Stomach (tissue), 9 donors: Measurements from ENCODE around the gene CASS4. TPM values are rescaled to one million over a fixed set of nuclear protein-coding genes. Genes with fewer than 3 reads are reported as not detected.
"Not testable (repeated sequence)": the region's sequence is repeated elsewhere in the genome, so short reads cannot be mapped to it uniquely, and the experiment has no call there.

Experiments
- DNase-seq, 2 donors: peaks; one replicate each; pipeline versions ENCODE4 v3.0.0 to v3.0.0-alpha.2; 2013 to 2019
- H3K27ac ChIP-seq, 5 donors: fragments of 200-600 bp in 4 of 5; sonication (generic) in 4 of 5; one replicate each; pipeline ENCODE4 v1.5.1; 2013 to 2019; ENCODE audit warnings: mild to moderate bottlenecking in 1 of 5, moderate library complexity in 1 of 5
- H3K27me3 ChIP-seq, 3 donors: fragments of 200-600 bp; sonication (generic); one replicate each; pipeline ENCODE4 v1.5.1; 2017 to 2019; ENCODE audit warnings: mixed run types in 1 of 3
- H3K36me3 ChIP-seq, 4 donors: fragments of 200-600 bp; sonication (generic); 1 replicate in 3 of 4; 2 replicates in 1 of 4; pipeline ENCODE4 v1.5.1; 2016 to 2019
- H3K4me1 ChIP-seq, 4 donors: fragments of 200-600 bp; sonication (generic); one replicate each; pipeline ENCODE4 v1.5.1; 2016 to 2019
- H3K4me3 ChIP-seq, 4 donors: fragments of 200-600 bp; sonication (generic) in 3 of 4; one replicate each; pipeline ENCODE4 v1.5.1; 2016 to 2019; ENCODE audit warnings: mild to moderate bottlenecking in 1 of 4
- H3K9me3 ChIP-seq, 4 donors: fragments of 200-600 bp; sonication (generic); one replicate each; pipeline ENCODE4 v1.5.1; 2016 to 2019
- EP300 ChIP-seq: sonication (generic); formaldehyde crosslinking; IDR thresholded peaks from one replicate; pipeline ENCODE4 v1.6.1; 2017; ENCODE audit warnings: antibody characterized with exemption
- POLR2A ChIP-seq, 4 donors: fragments of 450-650 bp; IDR thresholded peaks; one replicate each; pipeline ENCODE4 v1.6.1; 2016; ENCODE audit warnings: antibody characterized with exemption in 4 of 4, control low read depth in 2 of 4, mild to moderate bottlenecking in 1 of 4, moderate library complexity in 1 of 4
- POLR2AphosphoS5 ChIP-seq, 3 donors: sonication (generic); formaldehyde crosslinking; IDR thresholded peaks; one replicate each; pipeline ENCODE4 v1.6.1; 2016; ENCODE audit warnings: antibody characterized with exemption in 3 of 3
- WGBS, 5 donors: extraction: QIAGEN DNeasy Blood & Tissue Kit in 3 of 5; methylation state at CpG; one replicate each; pipeline versions ENCODE4 v1.1.5 to v1.1.7; 2013 to 2018; 5-methylcytosine and 5-hydroxymethylcytosine counted together
- intact Hi-C: fragments of 100-400 bp; cut with DNase I; formaldehyde crosslinking; loops from one replicate; pipeline ENCODE4 v1.15.1; 2023; ENCODE audit warnings: low total_unique reads
- polyA plus RNA-seq, 3 donors: library from polyadenylated mRNA; stranded (reverse); fragments of 200-250 nt; gene quantifications; one replicate each; pipeline ENCODE4 v1.2.3, GENCODE V29; 2013
- total RNA-seq, 5 donors: library from RNA; depleted of rRNA; stranded (reverse); fragments of >200 nt; gene quantifications; one replicate each; pipeline versions ENCODE4 v1.1.0 to v1.2.3, GENCODE V29; 2014 to 2016
- TF ChIP-seq, protein P1 (sequence below), 7 experiments: fragments of 450-650 bp in 4 of 7; fragments of 200-600 bp in 3 of 7; sonication (generic) in 3 of 7; IDR thresholded peaks; one replicate each; pipeline ENCODE4 v1.5.1; 2016 to 2019; ENCODE audit warnings: antibody characterized with exemption in 7 of 7, control low read depth in 2 of 7, mild to moderate bottlenecking in 1 of 7
- donor health status: healthy with polysubstance abuse.
- donor health status: Bipolar disorder and iron deficiency.
- donor health status: healthy.

Gene CASS4
- total and polyA plus RNA-seq, 8 donors, result 0.23 to 8.2 (median 1.6) TPM; not detected in 1

GRCh38 chr20:56395166-56395565 lies 16.9 kb upstream of the CASS4 start:
- H3K36me3 ChIP-seq, result peaks cover 41 to 51% (median 51%) of the 10 kb centered on the region in 4 donors
- no peaks in the 10 kb centered on the region for H3K9me3 ChIP-seq
- intact Hi-C loops, result no loop called here
- peaks cover 28 to 47% (median 42%) of the 10 kb centered on the region in 4 donors for H3K4me1 ChIP-seq
- no peak for DNase-seq
- H3K27me3 ChIP-seq, result no peaks in the 10 kb centered on the region
- WGBS, 5 donors, result 79 to 86% (median 81%) methylated on average over 4 of the region's 4 CpGs
- TF ChIP-seq, protein P1, sequence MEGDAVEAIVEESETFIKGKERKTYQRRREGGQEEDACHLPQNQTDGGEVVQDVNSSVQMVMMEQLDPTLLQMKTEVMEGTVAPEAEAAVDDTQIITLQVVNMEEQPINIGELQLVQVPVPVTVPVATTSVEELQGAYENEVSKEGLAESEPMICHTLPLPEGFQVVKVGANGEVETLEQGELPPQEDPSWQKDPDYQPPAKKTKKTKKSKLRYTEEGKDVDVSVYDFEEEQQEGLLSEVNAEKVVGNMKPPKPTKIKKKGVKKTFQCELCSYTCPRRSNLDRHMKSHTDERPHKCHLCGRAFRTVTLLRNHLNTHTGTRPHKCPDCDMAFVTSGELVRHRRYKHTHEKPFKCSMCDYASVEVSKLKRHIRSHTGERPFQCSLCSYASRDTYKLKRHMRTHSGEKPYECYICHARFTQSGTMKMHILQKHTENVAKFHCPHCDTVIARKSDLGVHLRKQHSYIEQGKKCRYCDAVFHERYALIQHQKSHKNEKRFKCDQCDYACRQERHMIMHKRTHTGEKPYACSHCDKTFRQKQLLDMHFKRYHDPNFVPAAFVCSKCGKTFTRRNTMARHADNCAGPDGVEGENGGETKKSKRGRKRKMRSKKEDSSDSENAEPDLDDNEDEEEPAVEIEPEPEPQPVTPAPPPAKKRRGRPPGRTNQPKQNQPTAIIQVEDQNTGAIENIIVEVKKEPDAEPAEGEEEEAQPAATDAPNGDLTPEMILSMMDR (IDR thresholded peaks at IDR 0.05), result no peak
- TF ChIP-seq POLR2A (IDR thresholded peaks at IDR 0.05), result no peak
- no peak for TF ChIP-seq EP300
- no peak for TF ChIP-seq POLR2AphosphoS5 (IDR thresholded peaks at IDR 0.05)
- H3K27ac ChIP-seq, result no peak overlapping the region
- H3K4me3 ChIP-seq, result no peak overlapping the region

DNA sequence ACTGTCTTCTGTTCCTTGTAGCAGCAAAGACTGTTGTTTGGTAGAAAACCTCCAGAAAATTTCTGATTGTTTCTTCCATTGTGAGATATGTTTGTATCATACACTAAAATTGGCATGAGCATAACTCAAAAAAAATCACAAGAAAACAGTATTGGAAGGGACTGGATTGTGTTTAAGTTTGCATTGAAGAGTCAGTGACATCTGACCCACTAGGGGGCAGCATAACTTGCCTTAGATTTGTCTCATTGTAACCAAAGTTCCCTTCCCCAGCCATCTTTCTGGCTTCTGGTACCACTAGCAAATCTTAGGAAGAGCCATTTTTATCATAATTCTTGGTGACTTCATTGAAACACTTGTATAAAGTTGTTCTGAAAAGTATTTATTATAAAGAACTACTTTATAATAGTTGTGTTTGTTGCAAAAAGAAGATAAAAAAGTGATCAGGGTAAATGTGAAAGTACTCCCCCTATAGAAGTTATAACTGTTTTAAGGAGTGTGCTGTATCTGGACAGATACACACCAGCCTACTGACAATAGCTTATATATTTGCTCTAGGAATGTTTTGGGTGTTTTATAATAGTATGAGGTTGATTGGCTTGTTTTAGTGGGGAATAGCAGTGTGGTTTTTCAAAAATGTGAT lies 11.9 kb upstream of the CASS4 start:
- Histone ChIP-seq H3K27me3 (no peaks in the 10 kb centered on the region), H3K27ac (no peak overlapping the region), H3K4me3 (no peak overlapping the region), H3K36me3 (peaks cover 60 to 100% (median 100%) of the 10 kb centered on the region in 4 donors), H3K4me1 (peaks cover 0 to 16% (median 14%) of the 10 kb centered on the region in 4 donors), H3K9me3 (no peaks in the 10 kb centered on the region)
- TF ChIP-seq POLR2AphosphoS5 (IDR thresholded peaks at IDR 0.05) (no peak), POLR2A (IDR thresholded peaks at IDR 0.05) (no peak), EP300 (no peak)
- TF ChIP-seq, protein P1 (IDR thresholded peaks at IDR 0.05), result peak in 5 of 7 experiments; percentile 14 to 76 (median 52)
- intact Hi-C loops, result no loop called here
- peak; percentile 44 to 85 for DNase-seq

GRCh38 chr20:56403465-56403864 lies 8.6 kb upstream of the CASS4 start:
- Histone ChIP-seq H3K9me3 (no peaks in the 10 kb centered on the region), H3K4me1 (peaks cover 0 to 16% (median 13%) of the 10 kb centered on the region in 4 donors), H3K27me3 (no peaks in the 10 kb centered on the region), H3K4me3 (no peak overlapping the region), H3K27ac (no peak overlapping the region), H3K36me3 (peaks cover 53 to 100% (median 98%) of the 10 kb centered on the region in 4 donors)
- WGBS, 5 donors, result 89 to 95% (median 95%) methylated on average over 26 of the region's 26 CpGs
- intact Hi-C loops, result no loop called here
- no peak for DNase-seq
- TF ChIP-seq EP300, result no peak
- TF ChIP-seq, protein P1 (IDR thresholded peaks at IDR 0.05), result no peak
- no peak for TF ChIP-seq POLR2AphosphoS5 (IDR thresholded peaks at IDR 0.05)
- no peak for TF ChIP-seq POLR2A (IDR thresholded peaks at IDR 0.05)

- H3K27me3 ChIP-seq, intact Hi-C loops, H3K9me3 ChIP-seq, DNase-seq, H3K27ac ChIP-seq, H3K4me1 ChIP-seq, H3K4me3 ChIP-seq: not testable (repeated sequence)
- 89 to 96% (median 93%) methylated on average over 12 of the region's 12 CpGs for WGBS, 5 donors
- H3K36me3 ChIP-seq, result peaks cover 43 to 92% (median 88%) of the 10 kb centered on the region in 4 donors
Measured at GRCh38 chr20:56405356-56405755, 6.7 kb upstream of the CASS4 start.

DNA sequence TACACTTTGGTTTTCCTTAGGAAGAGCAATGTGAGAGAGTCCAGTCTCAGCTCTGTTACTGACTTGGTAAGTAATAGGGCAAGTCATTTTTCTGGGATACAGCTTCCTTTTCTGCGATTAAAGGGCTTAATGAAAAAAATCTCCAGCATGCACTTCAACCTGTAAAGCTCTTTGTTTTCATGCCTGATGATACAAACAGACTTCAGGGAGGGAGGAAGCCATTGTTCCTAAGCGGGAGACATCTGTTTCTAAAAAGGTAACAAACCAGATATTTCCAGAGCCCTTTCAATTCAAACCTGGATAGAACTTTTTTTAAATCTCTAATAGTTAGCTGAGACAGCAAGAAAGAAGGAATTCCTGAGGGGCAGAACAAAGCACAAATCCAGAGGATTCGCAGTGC lies 5.2 kb upstream of the CASS4 start:
- Histone ChIP-seq H3K9me3 (no peaks in the 10 kb centered on the region), H3K27me3 (no peaks in the 10 kb centered on the region), H3K36me3 (peaks cover 38 to 77% (median 73%) of the 10 kb centered on the region in 4 donors), H3K4me1 (peaks cover 0 to 16% (median 5%) of the 10 kb centered on the region in 4 donors), H3K4me3 (no peak overlapping the region), H3K27ac (no peak overlapping the region)
- no peak for TF ChIP-seq EP300
- no peak for TF ChIP-seq POLR2A (IDR thresholded peaks at IDR 0.05)
- TF ChIP-seq, protein P1 (IDR thresholded peaks at IDR 0.05), result no peak
- TF ChIP-seq POLR2AphosphoS5 (IDR thresholded peaks at IDR 0.05), result no peak
- no peak for DNase-seq
- 88 to 92% (median 92%) methylated on average over 3 of the region's 3 CpGs for WGBS, 5 donors
- intact Hi-C loops, result no loop called here
